Measurements from ENCODE around the gene DOCK4. TPM values are rescaled to one million over a fixed set of nuclear protein-coding genes. Genes with fewer than 3 reads are reported as not detected.

DOCK4 gene
- total RNA-seq, 2 experiments from 2014 or later, result 0.32 TPM

DNA sequence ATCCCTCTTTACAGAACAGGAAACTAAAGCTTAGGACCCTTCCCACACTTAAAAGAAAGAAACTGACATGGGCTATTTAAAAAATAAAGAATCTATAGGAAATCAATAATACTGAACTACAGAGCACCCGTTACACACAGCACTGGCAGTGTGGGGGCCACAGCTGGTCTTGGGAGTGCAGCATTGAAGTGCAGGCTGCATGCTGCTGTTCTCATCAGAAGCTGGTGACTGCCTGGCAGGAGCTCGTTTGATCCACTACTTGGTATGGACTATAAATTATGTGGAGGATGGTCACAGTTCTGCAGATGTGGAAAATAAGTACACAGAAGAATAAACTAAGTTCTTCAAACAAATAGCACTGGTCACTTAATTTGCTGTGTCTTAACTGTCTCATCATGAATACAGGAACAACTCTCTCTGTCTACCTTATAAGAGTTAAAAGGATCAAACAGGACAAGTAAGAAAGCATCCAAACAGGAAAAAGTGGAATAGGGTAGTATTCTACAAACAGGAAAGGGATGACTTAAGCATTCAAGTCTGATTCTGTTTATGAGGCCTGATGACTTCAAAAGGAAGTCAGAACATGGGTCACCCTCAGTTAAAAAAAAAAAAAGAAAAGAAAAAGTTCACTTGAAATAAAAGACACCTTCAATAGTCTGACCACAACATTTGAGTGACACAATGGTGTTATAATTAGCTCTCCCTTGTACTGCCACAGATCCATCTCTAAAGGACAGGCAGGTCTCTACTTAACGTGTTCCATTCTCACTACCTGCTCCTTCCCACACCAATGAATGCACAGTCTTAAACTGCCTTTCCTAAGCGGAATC, 21.0 kb downstream of the DOCK4 start:
- CTCF ChIA-PET, result no interaction called here
- no peaks in the 10 kb centered on the region for H3K9me3 Mint-ChIP-seq (ENCODE audit: low read depth)
- peaks cover 7% of the 10 kb centered on the region for H3K27me3 Mint-ChIP-seq
- no peaks in the 10 kb centered on the region for H3K36me3 Mint-ChIP-seq (ENCODE audit: low read depth)
- no peak overlapping the region for H3K4me3 Mint-ChIP-seq
- no peaks in the 10 kb centered on the region for H3K4me1 Mint-ChIP-seq
- POLR2A ChIA-PET, result no interaction called here
- no peak overlapping the region for H3K27ac Mint-ChIP-seq
- no peak for DNase-seq
- intact Hi-C loops (cut with DNase I, micrococcal nuclease), result no loop called here
- no peak for ATAC-seq

DNA sequence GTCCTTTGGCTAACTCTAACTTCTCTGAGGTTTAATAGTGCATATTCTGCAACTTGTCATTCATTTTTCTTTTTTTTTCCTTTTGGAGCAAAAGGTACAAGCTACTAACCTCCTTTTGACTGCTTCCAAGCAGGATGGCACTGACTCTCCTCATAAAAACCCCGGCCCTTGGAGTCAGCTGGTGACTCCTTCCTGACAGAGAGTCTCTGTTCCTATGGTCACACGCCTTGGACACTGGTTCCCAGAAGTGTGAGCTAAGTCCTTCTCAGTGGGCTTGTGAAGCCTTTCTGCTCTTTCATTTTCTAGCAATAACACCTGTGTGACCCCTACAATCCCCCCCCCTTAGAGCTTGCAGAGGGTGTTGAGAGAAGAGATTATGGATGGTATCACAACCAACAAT, 21.7 kb downstream of the DOCK4 start:
- Mint-ChIP-seq H3K36me3 (ENCODE audit: low read depth) (no peaks in the 10 kb centered on the region), H3K9me3 (ENCODE audit: low read depth) (no peaks in the 10 kb centered on the region), H3K4me3 (no peak overlapping the region), H3K27ac (no peak overlapping the region), H3K4me1 (no peaks in the 10 kb centered on the region), H3K27me3 (peaks cover 4% of the 10 kb centered on the region)
- intact Hi-C loops (cut with DNase I, micrococcal nuclease), result no loop called here
- ATAC-seq, result no peak
- CTCF ChIA-PET, result interaction anchor here (0.7 kb wide), 1 partner anchor 10 kb away, joined by 3 read pairs; no protein-coding TSS in a partner anchor
- DNase-seq, result no peak
- POLR2A ChIA-PET, result no interaction called here

DNA sequence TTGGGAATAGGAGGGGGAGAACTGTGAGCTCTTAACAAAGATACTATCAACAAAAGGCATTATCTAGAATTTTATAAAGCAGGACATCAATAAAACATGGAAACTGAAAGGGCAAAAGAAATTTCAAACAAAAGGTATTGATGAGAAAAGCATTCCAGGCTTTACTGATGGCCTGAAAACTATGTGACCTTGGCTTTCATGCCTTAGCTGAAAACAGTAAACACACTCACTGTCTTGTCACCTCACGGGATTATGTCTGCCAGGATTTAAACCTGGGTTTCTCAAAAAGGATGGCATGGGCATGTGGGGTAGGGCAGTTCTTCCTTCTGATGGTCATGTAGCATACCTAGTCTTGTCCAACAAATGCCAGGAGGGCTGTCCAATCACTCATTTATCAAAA, 22.9 kb downstream of the DOCK4 start:
- Mint-ChIP-seq H3K27ac (no peak overlapping the region), H3K36me3 (ENCODE audit: low read depth) (no peaks in the 10 kb centered on the region), H3K27me3 (peaks cover 2% of the 10 kb centered on the region), H3K4me3 (no peak overlapping the region), H3K9me3 (ENCODE audit: low read depth) (no peaks in the 10 kb centered on the region), H3K4me1 (no peaks in the 10 kb centered on the region)
- ChIA-PET CTCF (no interaction called here), POLR2A (no interaction called here)
- intact Hi-C loops (cut with DNase I, micrococcal nuclease), result no loop called here
- DNase-seq (no peak), ATAC-seq (no peak)

DNA sequence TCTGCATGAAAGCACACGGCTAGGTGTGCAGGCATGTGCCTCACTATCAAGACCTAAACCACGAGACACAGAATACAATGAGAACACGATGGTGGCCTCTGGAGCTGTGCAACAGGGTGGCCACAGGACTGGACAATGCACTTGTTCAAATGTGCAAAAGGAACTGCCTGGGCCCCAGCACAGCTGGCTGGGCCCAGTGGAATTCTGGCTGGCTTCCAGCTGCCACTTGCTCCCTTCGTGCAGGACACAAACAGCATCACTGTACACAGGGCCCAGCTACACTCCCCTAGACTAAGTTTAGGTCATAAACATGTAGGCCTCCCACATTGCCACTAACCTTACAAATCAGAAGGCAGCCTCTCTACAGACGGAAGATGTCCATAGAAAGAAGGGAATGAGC, 23.4 kb downstream of the DOCK4 start:
- H3K9me3 Mint-ChIP-seq (ENCODE audit: low read depth), result no peaks in the 10 kb centered on the region
- no peaks in the 10 kb centered on the region for H3K4me1 Mint-ChIP-seq
- peaks cover 7% of the 10 kb centered on the region for H3K27me3 Mint-ChIP-seq
- no peak overlapping the region for H3K27ac Mint-ChIP-seq
- H3K36me3 Mint-ChIP-seq (ENCODE audit: low read depth), result no peaks in the 10 kb centered on the region
- ATAC-seq, result no peak
- intact Hi-C loops (cut with DNase I, micrococcal nuclease), result no loop called here
- H3K4me3 Mint-ChIP-seq, result no peak overlapping the region
- ChIA-PET CTCF (no interaction called here), POLR2A (no interaction called here)
- DNase-seq, result no peak

DNA sequence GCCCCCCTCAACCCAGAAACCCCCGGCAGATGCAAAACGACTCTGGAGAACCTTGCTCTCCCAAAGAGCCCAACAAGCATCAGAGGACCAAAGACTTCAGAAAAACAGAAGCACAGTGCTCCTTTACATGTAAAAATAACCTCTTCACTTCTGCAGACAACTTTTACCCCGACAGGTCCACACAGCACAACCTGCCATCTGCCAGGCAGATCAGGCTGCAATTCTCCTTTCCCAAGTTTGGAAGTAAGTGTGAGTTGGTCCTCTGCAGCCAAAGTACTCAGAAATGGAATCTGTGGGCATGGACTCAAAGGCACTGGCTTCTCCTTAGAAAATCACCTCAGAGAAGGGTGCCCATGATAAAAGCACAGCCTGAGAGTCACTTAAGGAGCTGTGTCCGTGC, 26.0 kb downstream of the DOCK4 start:
- intact Hi-C loops (cut with DNase I, micrococcal nuclease), result no loop called here
- Mint-ChIP-seq H3K9me3 (ENCODE audit: low read depth) (no peaks in the 10 kb centered on the region), H3K36me3 (ENCODE audit: low read depth) (no peaks in the 10 kb centered on the region), H3K27ac (no peak overlapping the region), H3K4me1 (no peaks in the 10 kb centered on the region), H3K27me3 (peaks cover 10% of the 10 kb centered on the region), H3K4me3 (no peak overlapping the region)
- ChIA-PET CTCF (interaction anchor here (1.1 kb wide), 1 partner anchor 20 kb away, joined by 4 read pairs; no protein-coding TSS in a partner anchor), POLR2A (no interaction called here)
- ATAC-seq, result no peak
- DNase-seq, result no peak

DNA sequence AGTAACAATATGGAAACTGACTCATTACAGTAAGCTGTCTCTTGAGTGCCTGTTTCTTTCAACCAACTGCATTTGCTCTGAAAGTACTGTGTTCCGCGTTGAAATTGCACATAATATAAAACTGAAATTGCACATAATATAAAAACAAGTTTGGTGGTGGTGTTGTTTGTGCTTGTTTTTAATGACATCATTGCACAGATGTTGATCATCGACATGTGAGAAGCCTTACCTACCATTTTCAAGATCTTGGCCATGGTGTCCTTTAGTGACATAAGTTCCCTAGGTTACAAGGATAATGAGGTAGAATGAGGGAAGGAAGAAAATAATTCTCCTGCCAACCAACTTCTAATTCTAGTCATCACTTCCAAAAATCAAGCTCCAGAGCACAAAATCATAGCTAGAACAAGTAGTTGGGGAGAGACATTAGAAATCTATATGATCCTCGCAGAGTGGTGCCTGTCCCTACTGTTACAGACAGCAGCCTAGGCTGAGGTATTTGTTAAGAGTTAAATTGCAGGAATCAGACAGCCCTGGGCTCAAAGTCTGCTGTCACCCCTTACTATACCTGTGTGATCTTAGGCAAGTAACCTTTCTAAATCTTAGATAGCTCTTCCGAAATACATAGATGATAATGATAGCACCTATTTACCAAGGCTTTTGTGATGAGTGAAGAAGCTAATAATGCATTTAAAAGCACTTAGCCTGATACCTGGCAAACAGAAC, 29.3 kb downstream of the DOCK4 start:
- H3K4me1 Mint-ChIP-seq, result no peaks in the 10 kb centered on the region

DNA sequence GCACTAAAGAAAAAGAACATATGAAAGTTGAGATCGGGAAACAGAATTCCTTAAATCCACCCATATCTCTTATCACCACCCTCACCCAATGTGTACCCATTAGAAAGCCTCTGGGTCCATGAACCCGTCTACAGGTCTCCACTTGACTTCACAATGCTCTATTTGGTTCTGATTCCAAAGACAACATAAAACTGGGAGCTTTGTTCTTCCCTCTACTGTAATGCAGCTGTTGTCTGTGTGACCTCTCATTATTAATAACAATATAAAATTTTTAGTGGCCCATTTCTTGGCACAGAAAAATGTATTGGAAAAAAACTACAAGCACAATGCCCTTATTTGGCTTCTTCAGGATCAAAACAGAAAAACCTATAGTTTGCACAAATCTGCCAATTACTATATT, 30.0 kb downstream of the DOCK4 start:
- intact Hi-C loops (cut with DNase I, micrococcal nuclease), result no loop called here
- ChIA-PET POLR2A (no interaction called here), CTCF (interaction anchor here (1.1 kb wide), 1 partner anchor 26 kb away, joined by 3 read pairs; no protein-coding TSS in a partner anchor)
- Mint-ChIP-seq H3K4me3 (no peak overlapping the region), H3K27me3 (peaks cover 10% of the 10 kb centered on the region), H3K27ac (no peak overlapping the region), H3K9me3 (ENCODE audit: low read depth) (no peaks in the 10 kb centered on the region), H3K36me3 (ENCODE audit: low read depth) (no peaks in the 10 kb centered on the region), H3K4me1 (no peaks in the 10 kb centered on the region)
- ATAC-seq, result no peak
- DNase-seq, result no peak

More for the DNA sequence above, 29.3 kb downstream of the DOCK4 start:
- no peaks in the 10 kb centered on the region for H3K36me3 Mint-ChIP-seq (ENCODE audit: low read depth)
- no peaks in the 10 kb centered on the region for H3K9me3 Mint-ChIP-seq (ENCODE audit: low read depth)
- POLR2A ChIA-PET, result no interaction called here
- CTCF ChIA-PET, result interaction anchor here (1.1 kb wide), 1 partner anchor 27 kb away, joined by 3 read pairs; no protein-coding TSS in a partner anchor
- intact Hi-C loops (cut with DNase I, micrococcal nuclease), result no loop called here
- ATAC-seq (no peak), DNase-seq (no peak)
- peaks cover 10% of the 10 kb centered on the region for H3K27me3 Mint-ChIP-seq
- no peak overlapping the region for H3K27ac Mint-ChIP-seq
- no peak overlapping the region for H3K4me3 Mint-ChIP-seq

DNA sequence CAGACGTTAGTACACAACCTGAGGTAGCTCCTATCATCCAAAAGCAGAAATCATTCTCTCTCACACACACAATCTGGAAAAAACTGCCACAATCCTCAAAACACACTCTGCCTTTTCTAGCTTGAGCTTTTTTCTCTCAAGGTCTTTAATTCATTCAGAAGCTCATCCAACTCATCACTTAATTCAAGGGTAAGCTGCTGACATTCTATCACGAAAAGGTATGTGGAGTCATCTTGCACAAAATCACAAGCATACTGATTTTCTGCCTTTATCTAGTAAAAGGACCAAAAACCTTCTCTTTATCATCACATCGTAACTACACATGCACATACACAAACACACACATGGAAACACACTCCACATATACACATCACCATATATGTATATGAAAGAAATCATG, 32.0 kb downstream of the DOCK4 start:
- ATAC-seq (no peak), DNase-seq (no peak)
- Mint-ChIP-seq H3K4me3 (no peak overlapping the region), H3K27ac (no peak overlapping the region), H3K9me3 (ENCODE audit: low read depth) (no peaks in the 10 kb centered on the region), H3K36me3 (ENCODE audit: low read depth) (no peaks in the 10 kb centered on the region), H3K4me1 (no peaks in the 10 kb centered on the region), H3K27me3 (peaks cover 12% of the 10 kb centered on the region)
- POLR2A ChIA-PET, result no interaction called here
- CTCF ChIA-PET, result no interaction called here
- intact Hi-C loops (cut with DNase I, micrococcal nuclease), result no loop called here

DNA sequence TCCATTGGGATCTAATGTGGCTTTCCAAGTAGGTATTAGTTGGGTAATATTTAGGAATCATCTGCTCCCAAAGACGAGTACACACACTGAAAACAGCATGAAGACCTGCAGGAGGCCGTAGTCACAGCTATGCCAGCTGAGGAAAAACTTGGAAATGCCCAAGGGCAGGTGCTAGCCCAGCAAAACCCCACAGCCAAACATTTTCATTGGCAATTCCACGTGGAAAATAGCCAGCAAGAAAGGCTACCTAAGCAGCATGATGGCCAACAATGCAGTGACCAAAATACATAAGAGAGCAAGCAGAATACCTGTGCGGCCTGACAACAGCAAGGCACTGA, 32.7 kb downstream of the DOCK4 start:
- Mint-ChIP-seq H3K9me3 (ENCODE audit: low read depth) (no peaks in the 10 kb centered on the region), H3K27me3 (peaks cover 12% of the 10 kb centered on the region), H3K4me1 (no peaks in the 10 kb centered on the region), H3K36me3 (ENCODE audit: low read depth) (no peaks in the 10 kb centered on the region), H3K4me3 (no peak overlapping the region), H3K27ac (no peak overlapping the region)
- ATAC-seq, result no peak
- intact Hi-C loops (cut with DNase I, micrococcal nuclease), result no loop called here
- POLR2A ChIA-PET, result no interaction called here
- CTCF ChIA-PET, result interaction anchor here (1.2 kb wide), 1 partner anchor 32 kb away, joined by 3 read pairs; the partner anchor contains the start of genes DOCK4 and ZNF277
- no peak for DNase-seq

DNA sequence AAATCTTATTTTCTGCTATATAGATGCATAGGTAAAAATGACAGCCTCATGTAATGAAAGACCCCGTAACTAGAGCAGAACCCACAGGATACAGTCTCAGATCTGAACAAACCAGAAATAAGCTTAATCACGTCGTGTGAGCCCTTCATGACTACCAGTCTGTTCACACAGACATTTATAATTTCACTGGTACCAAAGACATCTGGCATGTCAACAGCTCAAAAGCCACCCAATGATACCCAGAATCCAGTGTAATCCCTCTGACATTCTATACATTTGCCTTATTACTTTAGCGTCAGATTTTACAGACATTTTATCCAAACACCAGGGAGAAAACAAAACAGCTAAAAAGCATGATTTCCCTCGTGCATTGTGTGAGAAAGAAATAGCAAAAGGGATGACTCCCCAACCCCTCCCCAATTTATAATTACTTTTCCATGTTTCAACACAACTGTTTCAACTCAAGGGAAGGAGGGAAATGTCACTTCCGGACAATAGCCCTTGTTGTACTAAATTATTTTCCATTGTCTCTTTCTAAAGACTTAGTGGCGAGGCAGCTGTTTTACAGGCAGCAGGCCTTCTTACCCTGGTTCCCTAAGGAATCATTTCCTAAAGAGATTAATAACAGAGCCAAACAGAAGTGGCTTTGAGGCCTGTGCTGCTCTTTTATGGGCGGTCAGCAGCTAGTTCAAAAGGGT, 33.2 kb downstream of the DOCK4 start:
- no peaks in the 10 kb centered on the region for H3K4me1 Mint-ChIP-seq
- CTCF ChIA-PET, result interaction anchor here (1.2 kb wide), 1 partner anchor 33 kb away, joined by 3 read pairs; the partner anchor contains the start of genes DOCK4 and ZNF277

DNA sequence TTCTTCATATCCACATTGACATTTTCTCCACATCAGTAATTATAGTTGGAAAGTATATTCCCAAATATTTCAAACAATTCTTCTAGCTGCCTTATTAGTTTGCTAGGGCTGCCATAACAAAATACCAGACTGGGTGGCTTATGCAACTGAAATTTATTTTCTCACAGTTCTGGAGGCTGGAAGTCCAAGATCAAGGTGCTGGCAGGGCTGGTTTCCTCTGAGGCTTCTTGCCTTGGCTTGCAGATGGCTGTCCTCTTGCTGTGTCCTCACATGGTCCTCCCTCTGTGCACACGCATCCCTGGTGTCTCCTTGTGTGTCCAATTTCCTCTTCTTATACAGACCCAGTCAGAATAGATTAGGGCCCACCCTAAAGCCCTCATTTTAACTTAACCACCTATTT, 34.5 kb downstream of the DOCK4 start:
- DNase-seq, result no peak
- Mint-ChIP-seq H3K9me3 (ENCODE audit: low read depth) (no peaks in the 10 kb centered on the region), H3K4me3 (no peak overlapping the region), H3K4me1 (no peaks in the 10 kb centered on the region), H3K36me3 (ENCODE audit: low read depth) (no peaks in the 10 kb centered on the region), H3K27ac (no peak overlapping the region), H3K27me3 (peaks cover 7% of the 10 kb centered on the region)
- ATAC-seq, result no peak
- POLR2A ChIA-PET, result no interaction called here
- intact Hi-C loops (cut with DNase I, micrococcal nuclease), result no loop called here
- CTCF ChIA-PET, result no interaction called here

More for the DNA sequence above, 33.2 kb downstream of the DOCK4 start:
- H3K4me3 Mint-ChIP-seq, result no peak overlapping the region
- ATAC-seq (no peak), DNase-seq (no peak)
- H3K27ac Mint-ChIP-seq, result no peak overlapping the region
- H3K27me3 Mint-ChIP-seq, result peaks cover 10% of the 10 kb centered on the region
- POLR2A ChIA-PET, result no interaction called here
- H3K9me3 Mint-ChIP-seq (ENCODE audit: low read depth), result no peaks in the 10 kb centered on the region
- intact Hi-C loops (cut with DNase I, micrococcal nuclease), result no loop called here
- H3K36me3 Mint-ChIP-seq (ENCODE audit: low read depth), result no peaks in the 10 kb centered on the region

DNA sequence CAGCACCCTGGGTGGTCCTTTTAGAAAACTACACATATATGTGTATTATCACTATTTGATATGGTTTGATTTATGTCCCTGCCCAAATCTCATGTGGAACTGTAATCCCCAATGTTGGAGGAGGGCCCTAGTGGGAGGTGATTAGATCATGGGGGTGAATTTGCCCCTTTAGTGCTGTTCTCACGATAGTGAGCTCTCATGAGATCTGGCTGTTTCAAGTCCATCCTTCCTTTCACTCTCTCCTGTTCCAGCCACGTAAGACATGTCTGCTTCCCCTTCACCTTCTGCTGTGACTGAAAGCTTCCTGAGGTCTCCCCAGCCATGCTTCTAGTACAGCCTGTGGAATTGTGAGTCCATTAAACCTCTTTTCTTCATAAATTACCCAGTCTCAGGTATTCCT, 37.3 kb downstream of the DOCK4 start:
- Mint-ChIP-seq H3K4me1 (no peaks in the 10 kb centered on the region), H3K9me3 (ENCODE audit: low read depth) (no peaks in the 10 kb centered on the region), H3K36me3 (ENCODE audit: low read depth) (no peaks in the 10 kb centered on the region), H3K27me3 (peaks cover 6% of the 10 kb centered on the region), H3K4me3 (no peak overlapping the region), H3K27ac (no peak overlapping the region)
- POLR2A ChIA-PET, result no interaction called here
- intact Hi-C loops (cut with DNase I, micrococcal nuclease), result no loop called here
- CTCF ChIA-PET, result no interaction called here
- ATAC-seq, result no peak
- DNase-seq, result no peak

Data from activated CD4-positive, alpha-beta T cell treated with anti-CD3 and anti-CD28 coated beads for 36 hours (primary cell).